Lung (tissue), 12 donors: ENCODE data around the gene COL15A1. TPM values are rescaled to one million over a fixed set of nuclear protein-coding genes. Genes with fewer than 3 reads are reported as not detected.
"Not testable (repeated sequence)": the region's sequence is repeated elsewhere in the genome, so short reads cannot be mapped to it uniquely, and the experiment has no call there.

Source experiments
- ATAC-seq: fragments of 200-7000 bp; cut with Tn5 transposase; one replicate; pipeline ENCODE4 v1.9.1; 2020; ENCODE audit warnings: moderate number of reproducible peaks; ENCODE audit not compliant: insufficient read depth, low FRiP score
- DNase-seq, 3 donors: peaks; one replicate each; pipeline ENCODE4 v3.0.0-alpha.2; 2013 to 2017
- H3K27ac ChIP-seq, 2 donors: one replicate each; pipeline ENCODE4 v1.5.1; 2013; ENCODE audit warnings: mild to moderate bottlenecking in 2 of 2, moderate library complexity in 2 of 2, control low read depth in 1 of 2, inconsistent platforms in 1 of 2, low read depth in 1 of 2, low read length in 1 of 2
- H3K27me3 ChIP-seq, 3 donors: one replicate each; pipeline ENCODE4 v1.5.1; 2013; ENCODE audit warnings: low read length in 2 of 3; ENCODE audit not compliant: control insufficient read depth in 3 of 3, insufficient read depth in 3 of 3
- H3K36me3 ChIP-seq, 4 donors: one replicate each; pipeline ENCODE4 v1.5.1; 2013; ENCODE audit warnings: low read length in 4 of 4, mild to moderate bottlenecking in 1 of 4, moderate library complexity in 1 of 4; ENCODE audit not compliant: control insufficient read depth in 4 of 4, insufficient read depth in 4 of 4
- H3K4me1 ChIP-seq, 5 donors: one replicate each; pipeline ENCODE4 v1.5.1; 2013; ENCODE audit warnings: low read length in 5 of 5, mild to moderate bottlenecking in 2 of 5, moderate library complexity in 1 of 5; ENCODE audit not compliant: control insufficient read depth in 5 of 5, insufficient read depth in 5 of 5
- H3K4me3 ChIP-seq: one replicate; pipeline ENCODE4 v1.5.1; 2013; ENCODE audit warnings: mild to moderate bottlenecking, control low read depth, moderate library complexity
- H3K9ac ChIP-seq, 2 donors: one replicate each; pipeline ENCODE4 v1.5.1; 2013; ENCODE audit warnings: low read length in 2 of 2, control low read depth in 1 of 2; ENCODE audit not compliant: insufficient read depth in 1 of 2
- H3K9me3 ChIP-seq, 4 donors: one replicate each; pipeline ENCODE4 v1.5.1; 2013; ENCODE audit warnings: low read length in 3 of 4, mild to moderate bottlenecking in 1 of 4, moderate library complexity in 1 of 4; ENCODE audit not compliant: control insufficient read depth in 4 of 4, insufficient read depth in 3 of 4
- WGBS, 2 donors: extraction: QIAGEN DNeasy Blood & Tissue Kit; methylation state at CpG; one replicate each; pipeline ENCODE4 v1.1.7; 2013; 5-methylcytosine and 5-hydroxymethylcytosine counted together
- polyA plus RNA-seq, 2 donors: library from polyadenylated mRNA; stranded (reverse); fragments of 200-250 nt; gene quantifications; one replicate each; pipeline ENCODE4 v1.2.1, GENCODE V29; 2013
- total RNA-seq, 2 donors: library from RNA; depleted of rRNA in 1 of 2; stranded (reverse); fragments of >200 nt in 1 of 2; gene quantifications; one replicate each; pipeline ENCODE4 v1.2.1, GENCODE V29; 2014 to 2021
- TF ChIP-seq, protein P1 (sequence below): IDR thresholded peaks from 2 replicates; pipeline ENCODE4 v1.5.1; 2012; ENCODE audit warnings: mild to moderate bottlenecking; ENCODE audit errors: control extremely low read depth, extremely low read depth
- donor health status: control.
- donor health status: control.
- donor health status: Bipolar disorder and iron deficiency.
- donor health status: healthy.
- donor health status: DM: yes; HTN: yes; CAD: no.

The COL15A1 gene
- total and polyA plus RNA-seq, 4 donors: 2.9 to 40.5 (median 8.5) TPM

DNA sequence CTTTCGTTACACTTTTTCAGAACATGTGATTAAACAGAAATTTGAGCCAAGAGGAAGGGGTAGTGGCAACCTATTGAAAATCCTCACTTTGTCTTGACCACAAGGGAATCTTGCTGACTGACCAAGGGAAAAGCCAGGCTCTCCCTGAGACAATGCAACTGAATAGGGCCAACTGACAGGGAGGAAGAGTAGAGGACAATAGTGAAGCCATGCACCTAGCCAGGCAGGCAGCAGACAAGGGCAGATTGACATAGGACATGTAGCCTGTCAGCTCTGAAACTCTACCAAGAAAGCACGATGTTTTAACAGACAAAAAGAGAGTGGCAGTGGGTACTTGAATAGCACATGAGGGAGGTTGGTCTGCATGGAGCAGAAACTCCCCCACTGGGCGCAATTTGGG, 152.7 kb downstream of the COL15A1 start:
- H3K27me3 ChIP-seq: no peaks in the 10 kb centered on the region
- DNase-seq (no peak), ATAC-seq (no peak)
- 86 to 95% methylated on average over 3 of the region's 3 CpGs for WGBS, 2 donors
- no peaks in the 10 kb centered on the region for H3K4me1 ChIP-seq
- TF ChIP-seq, protein P1, sequence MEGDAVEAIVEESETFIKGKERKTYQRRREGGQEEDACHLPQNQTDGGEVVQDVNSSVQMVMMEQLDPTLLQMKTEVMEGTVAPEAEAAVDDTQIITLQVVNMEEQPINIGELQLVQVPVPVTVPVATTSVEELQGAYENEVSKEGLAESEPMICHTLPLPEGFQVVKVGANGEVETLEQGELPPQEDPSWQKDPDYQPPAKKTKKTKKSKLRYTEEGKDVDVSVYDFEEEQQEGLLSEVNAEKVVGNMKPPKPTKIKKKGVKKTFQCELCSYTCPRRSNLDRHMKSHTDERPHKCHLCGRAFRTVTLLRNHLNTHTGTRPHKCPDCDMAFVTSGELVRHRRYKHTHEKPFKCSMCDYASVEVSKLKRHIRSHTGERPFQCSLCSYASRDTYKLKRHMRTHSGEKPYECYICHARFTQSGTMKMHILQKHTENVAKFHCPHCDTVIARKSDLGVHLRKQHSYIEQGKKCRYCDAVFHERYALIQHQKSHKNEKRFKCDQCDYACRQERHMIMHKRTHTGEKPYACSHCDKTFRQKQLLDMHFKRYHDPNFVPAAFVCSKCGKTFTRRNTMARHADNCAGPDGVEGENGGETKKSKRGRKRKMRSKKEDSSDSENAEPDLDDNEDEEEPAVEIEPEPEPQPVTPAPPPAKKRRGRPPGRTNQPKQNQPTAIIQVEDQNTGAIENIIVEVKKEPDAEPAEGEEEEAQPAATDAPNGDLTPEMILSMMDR: no peak
- no peak overlapping the region for H3K9ac ChIP-seq
- no peak overlapping the region for H3K27ac ChIP-seq
- H3K9me3 ChIP-seq: no peaks in the 10 kb centered on the region
- no peaks in the 10 kb centered on the region for H3K36me3 ChIP-seq
- no peak overlapping the region for H3K4me3 ChIP-seq

GRCh38 chr9:99099806-99100585, 156.3 kb downstream of the COL15A1 start:
- WGBS, 2 donors: 88 to 91% methylated on average over 5 of the region's 5 CpGs
- ATAC-seq, H3K27me3 ChIP-seq, H3K9me3 ChIP-seq, H3K4me1 ChIP-seq, H3K27ac ChIP-seq, H3K9ac ChIP-seq, H3K4me3 ChIP-seq, DNase-seq, H3K36me3 ChIP-seq: not testable (repeated sequence)

- DNase-seq: no peak
- H3K9me3 ChIP-seq: no peaks in the 10 kb centered on the region
- no peak for ATAC-seq
- no peaks in the 10 kb centered on the region for H3K27me3 ChIP-seq
- 97 to 98% methylated on average over 5 of the region's 5 CpGs for WGBS, 2 donors
- no peak overlapping the region for H3K4me3 ChIP-seq
- no peak overlapping the region for H3K9ac ChIP-seq
- no peaks in the 10 kb centered on the region for H3K36me3 ChIP-seq
- H3K4me1 ChIP-seq: peaks cover 3 to 15% (median 4%) of the 10 kb centered on the region in 5 donors
- H3K27ac ChIP-seq: no peak overlapping the region
- TF ChIP-seq, protein P1: no peak
Measured at GRCh38 chr9:99101271-99101670, 157.6 kb downstream of the COL15A1 start.

- peaks cover 3 to 20% (median 7%) of the 10 kb centered on the region in 5 donors for H3K4me1 ChIP-seq
- 98% methylated on average over 2 of the region's 2 CpGs for WGBS, 2 donors
- DNase-seq: no peak
- H3K27ac ChIP-seq: no peak overlapping the region
- H3K9me3 ChIP-seq: no peaks in the 10 kb centered on the region
- H3K27me3 ChIP-seq: no peaks in the 10 kb centered on the region
- ATAC-seq: no peak
- TF ChIP-seq, protein P1: no peak
- no peak overlapping the region for H3K4me3 ChIP-seq
- H3K9ac ChIP-seq: no peak overlapping the region
- H3K36me3 ChIP-seq: no peaks in the 10 kb centered on the region
Measured at GRCh38 chr9:99101812-99102211, 158.1 kb downstream of the COL15A1 start.
